Activated T-cell treated with anti-CD3 and anti-CD28 coated beads, Interleukin-2, amount 50 U/mL, for 72 hours (primary cell): ENCODE measurements around the gene BCL7C. TPM values are rescaled to one million over a fixed set of nuclear protein-coding genes. Genes with fewer than 3 reads are reported as not detected.

Experiments
- ATAC-seq, 2 donors: fragments of 150-1000 bp; cut with Tn5 transposase; replicated peaks in 1 of 2; 2 replicates each; pipeline ENCODE4 v1.10.0; 2021; ENCODE audit warnings: moderate library complexity in 2 of 2, mild to moderate bottlenecking in 1 of 2
- DNase-seq, 2 donors: peaks; one replicate each; pipeline ENCODE4 v3.0.0; 2021 to 2022; ENCODE audit warnings: mixed read lengths in 1 of 2
- H3K27ac Mint-ChIP-seq: one replicate; pipeline ENCODE4 v1.8.0; 2022; ENCODE audit warnings: mild to moderate bottlenecking, moderate library complexity, mixed read lengths
- H3K27me3 Mint-ChIP-seq: one replicate; pipeline ENCODE4 v1.8.0; 2022; ENCODE audit warnings: low read depth, mixed read lengths
- H3K36me3 Mint-ChIP-seq, 2 donors: one replicate each; pipeline ENCODE4 v1.8.0; 2022; ENCODE audit warnings: mixed read lengths in 2 of 2, mild to moderate bottlenecking in 1 of 2; ENCODE audit not compliant: insufficient read depth in 2 of 2
- H3K4me1 Mint-ChIP-seq: one replicate; pipeline ENCODE4 v1.8.0; 2022; ENCODE audit warnings: low read depth, mixed read lengths
- H3K4me3 Mint-ChIP-seq, 2 donors: one replicate each; pipeline ENCODE4 v1.8.0; 2022; ENCODE audit warnings: mild to moderate bottlenecking in 2 of 2, mixed read lengths in 2 of 2, moderate library complexity in 2 of 2
- H3K9me3 Mint-ChIP-seq, 2 donors: one replicate each; pipeline ENCODE4 v1.8.0; 2022; ENCODE audit warnings: mixed read lengths in 2 of 2
- total RNA-seq, 2 donors: library from RNA; stranded (reverse); gene quantifications; one replicate each; pipeline ENCODE4 v1.2.3, GENCODE V29; 2022

The BCL7C gene
- total RNA-seq, 2 donors from 2014 or later, result 21.7 to 23.2 TPM

DNA sequence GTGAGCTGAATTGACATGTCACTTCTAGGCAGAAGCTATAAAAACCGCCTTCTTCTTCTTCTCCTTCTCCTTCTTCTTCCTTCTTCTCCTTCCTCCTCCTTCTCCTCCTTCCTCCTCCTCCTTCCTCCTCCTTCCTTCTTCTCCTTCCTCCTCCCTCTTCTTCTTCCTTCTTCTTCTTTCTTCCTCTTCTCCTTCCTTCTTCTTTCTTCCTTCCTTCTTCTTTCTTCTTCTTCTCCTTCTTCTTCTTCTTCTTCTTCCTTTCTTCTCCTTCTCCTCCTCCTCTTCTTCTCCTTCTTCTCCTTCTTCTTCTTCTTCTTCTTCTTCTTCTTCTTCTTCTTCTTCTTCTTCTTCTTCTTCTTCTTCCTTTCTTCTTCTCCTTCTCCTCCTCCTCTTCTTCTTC lies 24.7 kb upstream of the BCL7C start:
- peaks cover 13% of the 10 kb centered on the region for H3K4me1 Mint-ChIP-seq
- H3K27ac Mint-ChIP-seq, result peak overlapping the region; percentile 12
- no peak overlapping the region for H3K4me3 Mint-ChIP-seq
- no peaks in the 10 kb centered on the region for H3K9me3 Mint-ChIP-seq
- no peaks in the 10 kb centered on the region for H3K36me3 Mint-ChIP-seq
- DNase-seq (no peak), ATAC-seq (no peak)
- no peaks in the 10 kb centered on the region for H3K27me3 Mint-ChIP-seq

DNA sequence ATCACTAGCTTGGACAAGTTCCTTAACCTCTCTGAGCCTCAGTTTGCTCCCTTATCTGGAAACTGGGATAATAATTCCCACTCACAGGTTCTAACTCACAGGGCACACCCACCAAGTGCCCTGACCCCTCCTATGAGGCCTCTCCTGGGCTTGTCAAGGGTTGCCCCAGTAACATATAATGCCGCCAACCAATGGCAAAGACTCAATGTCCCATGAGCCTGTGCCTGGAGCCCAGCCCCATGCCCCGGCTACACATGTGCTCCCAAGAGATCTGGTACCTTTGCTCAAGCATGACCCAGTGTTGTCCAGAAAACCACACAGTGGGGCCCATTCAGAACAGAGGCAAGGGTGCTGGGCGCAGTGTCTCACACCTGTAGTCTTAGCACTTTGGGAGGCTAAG lies 21.0 kb upstream of the BCL7C start:
- Mint-ChIP-seq H3K27me3 (no peaks in the 10 kb centered on the region), H3K36me3 (no peaks in the 10 kb centered on the region), H3K9me3 (no peaks in the 10 kb centered on the region), H3K4me1 (no peaks in the 10 kb centered on the region), H3K4me3 (no peak overlapping the region), H3K27ac (no peak overlapping the region)
- ATAC-seq (no peak), DNase-seq (no peak)

DNA sequence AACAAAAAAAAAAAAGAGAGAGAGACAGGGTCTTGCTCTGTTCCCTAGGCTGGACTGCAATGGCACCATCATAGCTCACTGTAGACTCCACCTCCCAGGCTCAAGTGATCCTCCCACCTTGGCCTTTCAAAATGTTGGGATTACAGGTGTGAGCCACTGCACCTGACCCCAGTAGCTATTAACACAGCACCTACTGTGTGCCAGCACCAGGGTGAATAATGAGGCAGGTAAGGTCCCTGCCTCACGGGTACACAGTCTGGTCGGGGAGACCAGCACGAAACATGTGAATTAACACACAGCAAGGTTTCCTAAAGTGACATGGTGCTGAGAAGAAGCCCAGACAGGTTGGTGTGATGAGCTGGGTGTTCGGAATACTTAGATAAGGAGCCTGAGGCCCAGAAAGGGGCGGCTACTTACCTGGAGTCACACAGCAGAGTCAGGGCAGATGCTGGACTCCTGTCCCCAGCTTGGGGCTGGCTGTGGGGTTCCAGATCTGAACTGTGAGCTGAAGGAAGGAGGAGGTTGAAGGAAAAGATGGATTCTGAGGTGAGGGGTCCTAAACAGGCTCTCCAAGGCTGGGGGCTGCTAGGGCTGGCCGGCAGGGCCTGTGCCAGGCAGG lies 19.0 kb upstream of the BCL7C start:
- Mint-ChIP-seq H3K27ac (no peak overlapping the region), H3K36me3 (no peaks in the 10 kb centered on the region), H3K27me3 (no peaks in the 10 kb centered on the region), H3K4me3 (no peak overlapping the region), H3K9me3 (no peaks in the 10 kb centered on the region), H3K4me1 (peaks cover 1% of the 10 kb centered on the region)
- DNase-seq (no peak), ATAC-seq (no peak)

DNA sequence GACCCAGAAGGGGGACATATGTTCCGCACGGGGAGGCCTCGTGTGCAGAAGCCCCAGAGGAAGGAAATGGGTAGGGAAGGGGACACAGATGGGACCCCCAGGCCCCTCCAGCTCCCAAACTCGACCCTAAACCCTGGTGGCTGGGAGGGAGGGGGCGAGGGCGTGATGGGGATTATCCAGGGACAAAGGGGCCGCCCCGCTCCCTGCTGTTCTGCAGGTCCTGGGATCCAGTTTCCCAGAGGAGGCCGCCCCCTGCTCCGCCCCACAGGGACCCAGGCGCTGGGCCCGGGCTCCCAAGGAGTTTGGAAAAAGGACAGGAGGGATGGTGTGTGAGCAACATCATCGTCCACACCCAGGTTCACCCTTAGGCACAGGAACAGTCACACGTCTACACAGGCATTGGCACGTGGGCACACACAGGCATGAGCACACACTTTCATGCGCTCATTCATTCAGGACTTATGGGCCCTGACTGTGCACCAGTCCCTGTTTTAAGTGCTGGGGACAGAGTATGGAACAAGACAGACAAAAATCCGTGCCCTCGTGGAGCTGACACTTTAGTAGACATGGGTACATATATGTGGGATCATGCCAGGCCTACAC lies 16.7 kb upstream of the BCL7C start:
- Mint-ChIP-seq H3K27me3 (no peaks in the 10 kb centered on the region), H3K9me3 (no peaks in the 10 kb centered on the region), H3K4me3 (no peak overlapping the region), H3K4me1 (peaks cover 9% of the 10 kb centered on the region), H3K27ac (no peak overlapping the region), H3K36me3 (no peaks in the 10 kb centered on the region)
- ATAC-seq, result no peak
- DNase-seq, result no peak

DNA sequence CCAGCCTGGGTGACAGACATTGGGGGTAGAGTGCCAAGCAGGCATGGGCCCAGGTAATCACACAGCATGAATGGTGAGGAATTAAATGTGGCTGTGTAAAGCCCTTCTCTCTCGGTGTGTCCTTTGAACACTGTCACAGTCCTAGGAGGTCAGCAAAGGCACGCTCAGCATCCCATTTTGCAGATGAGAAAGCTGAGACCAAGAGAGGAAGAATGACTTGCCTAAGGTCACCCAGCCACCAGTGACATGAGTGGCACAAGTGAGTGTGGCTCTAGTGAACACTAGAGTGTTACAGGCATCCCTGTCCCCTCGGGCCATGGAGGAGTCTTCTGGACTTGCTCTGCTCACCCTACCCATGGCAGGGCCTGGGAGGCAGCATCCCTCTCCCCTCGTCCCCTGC lies 13.2 kb upstream of the BCL7C start:
- Mint-ChIP-seq H3K36me3 (peaks cover 3% of the 10 kb centered on the region in 2 donors), H3K27ac (no peak overlapping the region), H3K27me3 (no peaks in the 10 kb centered on the region), H3K4me1 (peaks cover 28% of the 10 kb centered on the region), H3K9me3 (peaks cover 3% of the 10 kb centered on the region in 2 donors), H3K4me3 (no peak overlapping the region)
- DNase-seq, result no peak
- no peak for ATAC-seq

DNA sequence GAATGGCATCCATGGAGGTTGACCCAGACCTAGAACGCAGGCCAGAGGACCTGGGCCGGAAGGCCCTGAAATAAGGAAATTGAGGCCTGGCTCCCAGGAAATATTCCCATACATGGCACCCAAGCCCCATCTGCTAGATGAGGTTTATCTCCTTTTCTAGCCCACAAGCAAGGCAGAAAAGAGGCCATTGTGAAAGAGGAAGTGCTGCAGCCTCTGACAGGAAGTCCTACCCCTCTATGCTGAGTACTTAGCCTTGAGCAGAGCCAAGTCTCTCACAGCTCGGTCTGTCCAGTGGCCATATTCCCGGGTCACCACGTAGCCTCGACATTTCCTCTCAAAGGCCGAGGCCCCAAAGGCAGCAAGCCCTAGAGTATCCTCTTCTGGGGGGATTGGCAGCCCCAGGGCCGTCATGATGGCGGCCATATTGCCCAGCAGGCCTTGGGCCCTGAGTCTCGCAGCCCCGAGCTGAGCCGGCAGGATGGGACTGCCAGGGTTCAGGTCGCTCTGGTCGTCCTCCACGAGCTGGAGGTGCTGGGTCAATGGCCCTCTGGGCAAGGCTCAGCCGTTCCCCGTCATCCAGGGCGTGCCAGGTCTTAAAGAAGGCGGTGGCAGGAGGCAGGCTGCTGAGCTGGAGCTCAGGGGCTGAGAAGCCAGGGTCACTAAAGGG lies 10.4 kb upstream of the BCL7C start:
- Mint-ChIP-seq H3K4me3 (no peak overlapping the region), H3K36me3 (peaks cover 3% of the 10 kb centered on the region in 2 donors), H3K27ac (no peak overlapping the region), H3K27me3 (no peaks in the 10 kb centered on the region), H3K9me3 (peaks cover 3% of the 10 kb centered on the region in 2 donors), H3K4me1 (peaks cover 42% of the 10 kb centered on the region)
- DNase-seq, result no peak
- ATAC-seq, result no peak

DNA sequence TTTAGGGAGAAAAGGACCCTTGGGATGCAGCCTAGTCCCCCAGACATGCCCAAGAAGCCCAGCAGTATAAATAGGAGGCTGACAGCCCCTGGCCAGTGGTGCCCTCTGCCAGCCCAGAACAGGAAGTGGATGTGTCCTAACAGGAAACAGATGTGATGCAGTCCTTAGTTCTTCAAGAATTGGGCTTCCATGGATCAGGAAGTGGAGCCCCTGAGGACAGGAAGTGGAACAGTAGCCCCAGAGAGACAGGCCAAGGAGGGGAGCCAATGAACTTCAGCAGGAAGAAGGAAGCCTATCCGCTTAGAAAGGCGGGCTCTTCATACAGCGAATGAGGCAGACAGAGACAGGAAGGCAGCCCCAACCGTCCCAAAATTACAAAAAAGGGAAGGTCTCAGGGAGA lies 9.7 kb upstream of the BCL7C start:
- no peak for ATAC-seq
- Mint-ChIP-seq H3K27me3 (no peaks in the 10 kb centered on the region), H3K9me3 (peaks cover 3% of the 10 kb centered on the region in 2 donors), H3K4me1 (peaks cover 42% of the 10 kb centered on the region), H3K4me3 (no peak overlapping the region), H3K27ac (peak overlapping the region; percentile 86), H3K36me3 (peaks cover 3% of the 10 kb centered on the region in 2 donors)
- DNase-seq, result no peak

DNA sequence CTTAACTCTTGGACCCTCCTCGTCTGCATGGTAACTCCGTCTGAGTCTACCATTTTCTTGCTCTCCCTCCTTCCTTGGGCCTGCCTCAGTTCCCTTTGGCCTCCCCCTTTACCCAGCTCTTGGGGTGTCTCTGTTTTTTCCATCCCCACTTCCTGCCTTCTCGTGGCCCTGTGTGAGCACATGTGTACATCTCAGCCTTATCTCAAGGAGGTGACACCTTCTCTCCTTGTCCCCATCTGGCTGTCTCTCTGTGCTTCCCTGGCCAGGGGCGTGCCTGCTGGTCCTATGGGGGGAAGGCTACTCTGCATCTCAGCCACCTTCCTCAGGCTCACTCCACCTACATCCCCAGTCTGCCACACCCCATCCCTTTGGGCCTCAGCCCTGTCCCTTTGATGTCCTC lies 9.1 kb upstream of the BCL7C start:
- H3K27ac Mint-ChIP-seq, result peak overlapping the region; percentile 88
- H3K4me1 Mint-ChIP-seq, result peaks cover 42% of the 10 kb centered on the region
- peaks cover 3% of the 10 kb centered on the region in 2 donors for H3K9me3 Mint-ChIP-seq
- peak in 1 of 2 donors; percentile 23 for ATAC-seq
- peaks cover 3% of the 10 kb centered on the region in 2 donors for H3K36me3 Mint-ChIP-seq
- H3K4me3 Mint-ChIP-seq, result peak overlapping the region; percentile 94 to 99
- H3K27me3 Mint-ChIP-seq, result no peaks in the 10 kb centered on the region
- peak in 1 of 2 donors; percentile 24 for DNase-seq

DNA sequence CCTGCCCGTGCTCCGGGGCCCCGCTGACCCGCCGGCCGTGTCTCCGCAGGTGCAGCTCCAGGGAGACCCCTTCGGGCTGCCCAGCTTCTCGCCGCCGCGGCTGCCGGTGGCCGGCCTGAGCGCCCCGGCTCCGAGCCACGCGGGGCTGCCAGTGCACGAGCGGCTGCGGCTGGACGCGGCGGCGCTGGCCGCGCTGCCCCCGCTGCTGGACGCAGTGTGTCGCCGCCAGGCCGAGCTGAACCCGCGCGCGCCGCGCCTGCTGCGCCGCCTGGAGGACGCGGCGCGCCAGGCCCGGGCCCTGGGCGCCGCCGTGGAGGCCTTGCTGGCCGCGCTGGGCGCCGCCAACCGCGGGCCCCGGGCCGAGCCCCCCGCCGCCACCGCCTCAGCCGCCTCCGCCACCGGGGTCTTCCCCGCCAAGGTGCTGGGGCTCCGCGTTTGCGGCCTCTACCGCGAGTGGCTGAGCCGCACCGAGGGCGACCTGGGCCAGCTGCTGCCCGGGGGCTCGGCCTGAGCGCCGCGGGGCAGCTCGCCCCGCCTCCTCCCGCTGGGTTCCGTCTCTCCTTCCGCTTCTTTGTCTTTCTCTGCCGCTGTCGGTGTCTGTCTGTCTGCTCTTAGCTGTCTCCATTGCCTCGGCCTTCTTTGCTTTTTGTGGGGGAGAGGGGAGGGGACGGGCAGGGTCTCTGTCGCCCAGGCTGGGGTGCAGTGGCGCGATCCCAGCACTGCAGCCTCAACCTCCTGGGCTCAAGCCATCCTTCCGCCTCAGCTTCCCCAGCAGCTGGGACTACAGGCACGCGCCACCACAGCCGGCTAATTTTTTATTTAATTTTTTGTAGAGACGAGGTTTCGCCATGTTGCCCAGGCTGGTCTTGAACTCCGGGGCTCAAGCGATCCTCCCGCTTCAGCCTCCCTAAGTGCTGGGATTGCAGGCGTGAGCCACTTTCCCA lies 8.4 kb upstream of the BCL7C start:
- H3K4me1 Mint-ChIP-seq, result peaks cover 40% of the 10 kb centered on the region
- H3K27me3 Mint-ChIP-seq, result no peaks in the 10 kb centered on the region
- peak; percentile 66 to 82 for DNase-seq
- peak; percentile 92 to 95 for ATAC-seq
- H3K4me3 Mint-ChIP-seq, result peak overlapping the region; percentile 94 to 99
- peaks cover 3% of the 10 kb centered on the region in 2 donors for H3K9me3 Mint-ChIP-seq
- peak overlapping the region; percentile 88 for H3K27ac Mint-ChIP-seq
- H3K36me3 Mint-ChIP-seq, result peaks cover 3% of the 10 kb centered on the region in 2 donors

DNA sequence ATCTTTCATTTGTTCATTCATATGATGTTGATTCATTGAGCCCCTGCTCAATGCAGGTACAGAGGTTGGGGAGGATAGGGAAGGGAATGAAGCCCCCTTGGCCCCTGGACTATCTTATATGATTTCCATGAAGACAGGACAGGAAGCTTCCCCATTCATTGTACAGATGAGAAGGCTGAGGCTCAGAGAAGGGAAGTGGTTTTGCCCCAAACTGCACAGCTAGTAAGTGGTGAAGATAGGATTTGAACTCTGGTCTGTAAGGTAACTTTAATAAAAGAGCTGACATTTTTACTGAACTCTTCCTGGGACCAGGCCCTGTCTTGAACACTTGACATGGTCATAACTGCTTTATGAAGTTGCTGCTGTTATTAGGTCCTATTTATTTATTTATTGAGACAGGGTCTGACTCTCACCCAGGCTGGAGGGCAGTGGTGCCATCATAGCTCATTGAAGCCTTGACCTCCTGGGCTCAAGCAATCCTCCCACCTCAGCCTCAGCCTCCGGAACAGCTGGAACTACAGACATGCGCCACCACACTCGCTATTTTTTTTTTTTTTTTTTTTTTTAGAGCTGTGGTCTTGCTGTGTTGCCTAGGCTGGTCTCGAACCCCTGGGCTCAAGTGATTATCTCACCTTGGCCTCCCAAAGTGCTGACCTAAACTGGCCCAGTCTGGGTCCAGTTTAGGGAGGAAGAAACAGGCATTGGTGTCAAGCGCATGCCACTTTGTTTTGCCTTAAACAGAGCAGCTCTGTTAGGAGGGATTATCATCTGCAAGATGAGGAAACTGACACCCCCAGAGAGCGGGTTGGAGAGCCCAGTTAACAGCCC lies 7.5 kb upstream of the BCL7C start:
- peaks cover 3% of the 10 kb centered on the region in 2 donors for H3K36me3 Mint-ChIP-seq
- peak overlapping the region; percentile 16 for H3K27ac Mint-ChIP-seq
- ATAC-seq (no peak), DNase-seq (peak in 1 of 2 donors; percentile 13)
- no peaks in the 10 kb centered on the region for H3K27me3 Mint-ChIP-seq
- peaks cover 47% of the 10 kb centered on the region for H3K4me1 Mint-ChIP-seq
- H3K9me3 Mint-ChIP-seq, result peaks cover 3% of the 10 kb centered on the region in 2 donors
- peak overlapping the region; percentile 72 to 74 for H3K4me3 Mint-ChIP-seq

DNA sequence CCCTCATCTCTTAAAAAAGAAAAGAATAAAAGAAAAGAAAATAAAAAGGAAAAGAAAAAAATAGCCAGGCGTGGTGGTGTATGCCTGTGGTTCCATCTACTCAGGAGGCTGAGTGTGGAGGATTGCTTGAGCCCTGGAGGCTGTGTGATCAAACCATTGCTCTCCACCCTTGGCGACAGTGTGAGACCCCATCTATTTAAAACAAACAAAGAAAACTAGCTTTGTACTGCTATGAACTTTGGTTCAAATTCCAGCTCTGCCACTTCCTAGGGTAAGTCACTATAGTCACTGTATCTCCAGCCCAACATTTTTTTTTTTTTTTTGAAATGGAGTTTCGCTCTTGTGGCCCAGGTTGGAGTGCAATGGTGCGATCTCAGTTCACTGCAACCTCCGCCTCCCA lies 6.7 kb upstream of the BCL7C start:
- Mint-ChIP-seq H3K27ac (peak overlapping the region; percentile 80), H3K4me3 (no peak overlapping the region), H3K36me3 (peaks cover 3% of the 10 kb centered on the region in 2 donors), H3K9me3 (peaks cover 3% of the 10 kb centered on the region in 2 donors), H3K4me1 (peaks cover 55% of the 10 kb centered on the region), H3K27me3 (no peaks in the 10 kb centered on the region)
- ATAC-seq, result no peak
- no peak for DNase-seq

DNA sequence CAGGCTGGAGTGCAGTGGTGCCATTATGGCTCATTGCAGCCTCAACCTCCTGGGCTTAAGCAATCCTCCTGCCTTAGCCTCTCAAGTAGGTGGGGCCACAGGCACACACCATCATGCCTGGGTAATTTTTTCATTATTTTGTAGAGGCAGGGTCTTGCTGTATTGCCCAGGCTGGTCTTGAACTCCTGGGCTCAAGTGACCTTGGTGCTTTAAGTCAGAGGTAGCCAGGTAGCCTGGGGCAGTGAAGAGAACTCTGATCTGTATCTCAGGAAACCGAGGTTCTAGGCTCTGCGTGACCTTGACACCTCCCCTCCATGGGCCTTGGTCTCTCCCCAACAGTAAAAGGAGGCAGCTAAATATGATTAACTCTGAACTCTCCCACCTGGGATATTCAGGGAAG lies 5.9 kb upstream of the BCL7C start:
- no peak for ATAC-seq
- no peak overlapping the region for H3K27ac Mint-ChIP-seq

More for the DNA sequence above, 5.9 kb upstream of the BCL7C start:
- Mint-ChIP-seq H3K4me3 (no peak overlapping the region), H3K4me1 (peaks cover 56% of the 10 kb centered on the region), H3K27me3 (no peaks in the 10 kb centered on the region), H3K9me3 (peaks cover 3% of the 10 kb centered on the region in 2 donors), H3K36me3 (peaks cover 3% of the 10 kb centered on the region in 2 donors)
- no peak for DNase-seq
